Spleen (tissue), 13 donors: Measurements from ENCODE around the gene ACSL1. TPM values are rescaled to one million over a fixed set of nuclear protein-coding genes. Genes with fewer than 3 reads are reported as not detected.
A peak's percentile ranks its signal among the peaks of the same experiment; 100 is the strongest.

ENCODE experiments used
- DNase-seq: peaks from one replicate; pipeline ENCODE4 v3.0.0-alpha.2; 2020
- H3K27ac ChIP-seq, 8 donors: fragments of 200-600 bp; sonication (generic) in 7 of 8; 1 replicate in 4 of 8; 2 replicates in 4 of 8; pipeline versions ENCODE4 v1.5.0 to v1.8.0; 2016 to 2021; ENCODE audit warnings: inconsistent platforms in 4 of 8, mild to moderate bottlenecking in 4 of 8, moderate library complexity in 1 of 8
- H3K27me3 ChIP-seq, 7 donors: fragments of 200-600 bp; sonication (generic) in 6 of 7; replicated peaks in 1 of 7; 1 replicate in 4 of 7; 2 replicates in 3 of 7; pipeline versions ENCODE4 v1.5.0 to v1.8.0; 2016 to 2021; ENCODE audit warnings: inconsistent platforms in 3 of 7, mild to moderate bottlenecking in 1 of 7
- H3K36me3 ChIP-seq, 6 donors: fragments of 200-600 bp; sonication (generic) in 5 of 6; 1 replicate in 4 of 6; 2 replicates in 2 of 6; pipeline versions ENCODE4 v1.5.0 to v1.8.0; 2016 to 2021; ENCODE audit warnings: inconsistent platforms in 2 of 6
- H3K4me1 ChIP-seq, 6 donors: fragments of 200-600 bp; sonication (generic) in 5 of 6; 1 replicate in 3 of 6; 2 replicates in 3 of 6; pipeline versions ENCODE4 v1.5.0 to v1.8.0; 2016 to 2021; ENCODE audit warnings: inconsistent platforms in 3 of 6
- H3K4me3 ChIP-seq, 8 donors: fragments of 200-600 bp; sonication (generic) in 7 of 8; 1 replicate in 4 of 8; 2 replicates in 4 of 8; pipeline versions ENCODE4 v1.5.0 to v1.8.0; 2016 to 2021; ENCODE audit warnings: inconsistent platforms in 4 of 8, mild to moderate bottlenecking in 4 of 8, moderate library complexity in 2 of 8
- H3K9me3 ChIP-seq, 8 donors: fragments of 200-600 bp; sonication (generic) in 7 of 8; 1 replicate in 4 of 8; 2 replicates in 4 of 8; pipeline versions ENCODE4 v1.5.0 to v1.8.0; 2016 to 2021; ENCODE audit warnings: inconsistent platforms in 4 of 8
- POLR2A ChIP-seq, 3 donors: fragments of 450-650 bp; IDR thresholded peaks; one replicate each; pipeline ENCODE4 v1.5.1; 2017; ENCODE audit warnings: antibody characterized with exemption in 3 of 3, mild to moderate bottlenecking in 1 of 3
- POLR2AphosphoS5 ChIP-seq, 3 donors: sonication (generic); formaldehyde crosslinking; IDR thresholded peaks; one replicate each; pipeline ENCODE4 v1.5.1; 2017; ENCODE audit warnings: antibody characterized with exemption in 3 of 3
- WGBS, 5 donors: extraction: QIAGEN DNeasy Blood & Tissue Kit in 3 of 5; methylation state at CpG; one replicate each; pipeline versions ENCODE4 v1.1.5 to v1.1.7; 2013 to 2018; 5-methylcytosine and 5-hydroxymethylcytosine counted together
- intact Hi-C: fragments of 100-400 bp; cut with DNase I; formaldehyde crosslinking; loops from one replicate; pipeline ENCODE4 v1.15.0; 2023; ENCODE audit warnings: low total_unique reads
- long read RNA-seq, 2 donors: transcript quantifications; one replicate each; lab custom pipeline, GENCODE V29; 2026
- polyA plus RNA-seq, 3 donors: library from polyadenylated mRNA; stranded (reverse); fragments of 200-250 nt; gene quantifications; one replicate each; pipeline ENCODE4 v1.2.1, GENCODE V29; 2013
- total RNA-seq, 7 donors: library from RNA; depleted of rRNA in 3 of 7; stranded (reverse); fragments of >200 nt in 3 of 7; fragmentation: NEBNext Ultra II Directional in 4 of 7; extraction: Animal tissue kit (Norgen Biotek cat#: 25700) in 4 of 7; gene quantifications; one replicate each; pipeline versions ENCODE4 v1.1.0 to v1.2.1, GENCODE V29; 2016 to 2021
- TF ChIP-seq, protein P1 (sequence below), 11 experiments: fragments of 200-600 bp in 7 of 11; fragments of 450-650 bp in 4 of 11; sonication (generic) in 4 of 11; IDR thresholded peaks in 8 of 11; conservative IDR thresholded peaks in 3 of 11; 1 replicate in 7 of 11; 2 replicates in 4 of 11; pipeline versions ENCODE4 v1.4.0 to v1.8.0; 2016 to 2021; ENCODE audit warnings: antibody characterized with exemption in 11 of 11, inconsistent platforms in 4 of 11, mild to moderate bottlenecking in 1 of 11
- donor health status: healthy with polysubstance abuse.
- donor health status: DM: no; HTN: no; CAD: no; lungs with moderate emphysema.
- donor health status: DM: no; HTN: no; CAD: no.
- donor health status: Bipolar disorder and iron deficiency.
- donor health status: healthy.
- donor health status: DM: no; HTN: no; CAD: no.
- donor health status: DM: yes; HTN: yes; CAD: no.

Gene ACSL1, protein sequence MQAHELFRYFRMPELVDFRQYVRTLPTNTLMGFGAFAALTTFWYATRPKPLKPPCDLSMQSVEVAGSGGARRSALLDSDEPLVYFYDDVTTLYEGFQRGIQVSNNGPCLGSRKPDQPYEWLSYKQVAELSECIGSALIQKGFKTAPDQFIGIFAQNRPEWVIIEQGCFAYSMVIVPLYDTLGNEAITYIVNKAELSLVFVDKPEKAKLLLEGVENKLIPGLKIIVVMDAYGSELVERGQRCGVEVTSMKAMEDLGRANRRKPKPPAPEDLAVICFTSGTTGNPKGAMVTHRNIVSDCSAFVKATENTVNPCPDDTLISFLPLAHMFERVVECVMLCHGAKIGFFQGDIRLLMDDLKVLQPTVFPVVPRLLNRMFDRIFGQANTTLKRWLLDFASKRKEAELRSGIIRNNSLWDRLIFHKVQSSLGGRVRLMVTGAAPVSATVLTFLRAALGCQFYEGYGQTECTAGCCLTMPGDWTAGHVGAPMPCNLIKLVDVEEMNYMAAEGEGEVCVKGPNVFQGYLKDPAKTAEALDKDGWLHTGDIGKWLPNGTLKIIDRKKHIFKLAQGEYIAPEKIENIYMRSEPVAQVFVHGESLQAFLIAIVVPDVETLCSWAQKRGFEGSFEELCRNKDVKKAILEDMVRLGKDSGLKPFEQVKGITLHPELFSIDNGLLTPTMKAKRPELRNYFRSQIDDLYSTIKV
- total RNA-seq (100 to 1,000 TPM in 6 of 7 donors, 10 to 100 TPM in 1; 79.9 to 333 (median 142) TPM), polyA plus RNA-seq (10 to 100 TPM; 17.6 to 30.3 (median 22.3) TPM)
- long read RNA-seq, donor 1, partial matches to known transcripts, result 0 of 1 reads
- long read RNA-seq, donor 1, other reads (novel, unspliced or antisense), result 0 of 1 reads
- long read RNA-seq, donor 2, partial matches to known transcripts, result 0 of 1 reads
- long read RNA-seq, donor 2, other reads (novel, unspliced or antisense), result 0 of 1 reads

DNA sequence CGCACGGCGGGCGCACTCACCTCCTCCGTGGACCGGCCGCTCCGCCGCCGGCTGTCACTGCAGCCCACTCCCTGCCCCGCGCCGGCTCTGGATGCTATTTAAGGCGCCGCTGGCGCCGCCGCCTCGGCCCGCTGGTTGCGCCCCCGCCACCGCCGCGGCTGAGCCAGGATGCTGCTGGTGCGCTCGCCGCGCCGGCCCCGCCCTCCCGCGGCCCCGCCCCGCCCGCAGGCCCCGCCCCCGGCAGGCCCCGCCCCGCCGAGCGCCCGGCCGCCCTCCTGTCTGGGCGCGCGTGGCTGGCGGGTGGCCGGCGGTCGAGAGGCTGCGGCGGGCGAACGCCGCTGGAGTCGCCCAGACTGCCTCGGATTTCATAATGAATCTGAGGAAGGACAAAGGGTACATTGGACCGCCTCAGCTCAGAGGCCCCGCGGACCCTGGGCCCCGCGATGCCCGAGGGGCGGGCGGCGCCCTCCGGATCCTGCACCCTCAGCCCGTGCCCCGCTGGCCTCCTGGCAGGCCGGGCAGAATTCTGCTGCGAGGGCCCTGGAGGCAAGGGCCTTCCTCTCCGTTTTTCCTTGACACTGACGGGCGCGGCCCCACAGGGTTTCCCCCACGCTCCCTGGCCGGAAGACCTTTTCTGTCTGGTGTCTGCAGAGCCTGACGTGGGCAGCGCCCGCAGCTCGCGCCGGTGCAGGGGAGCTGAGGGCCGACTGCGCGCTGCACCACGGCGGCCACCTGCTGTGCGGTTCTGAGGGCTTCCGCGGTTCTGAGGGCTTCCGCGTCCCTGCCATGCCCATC, at the start of gene ACSL1:
Gene ACSL1 (minus strand): TSS at position 73 of the 795 bp plus-strand sequence. CDS start 22,454 bp downstream, outside the sequence.
- Histone ChIP-seq H3K36me3 (no peaks in the 10 kb centered on the region), H3K27me3 (no peaks in the 10 kb centered on the region), H3K9me3 (no peaks in the 10 kb centered on the region), H3K4me1 (peaks cover 12 to 49% (median 33%) of the 10 kb centered on the region in 6 donors), H3K4me3 (peak within 1 kb of the TSS; percentile 62 to 93 (median 73)), H3K27ac (peak within 1 kb of the TSS; percentile 68 to 96 (median 90))
- 0 to 1% (median 1%) methylated on average over 21 to 94 of the region's 94 CpGs for WGBS, 5 donors
- TF ChIP-seq POLR2AphosphoS5 (IDR thresholded peaks at IDR 0.05) (peak; percentile 79 to 88 (median 83)), POLR2A (IDR thresholded peaks at IDR 0.05) (peak in 2 of 3 donors; percentile 42 to 53)
- TF ChIP-seq, protein P1, sequence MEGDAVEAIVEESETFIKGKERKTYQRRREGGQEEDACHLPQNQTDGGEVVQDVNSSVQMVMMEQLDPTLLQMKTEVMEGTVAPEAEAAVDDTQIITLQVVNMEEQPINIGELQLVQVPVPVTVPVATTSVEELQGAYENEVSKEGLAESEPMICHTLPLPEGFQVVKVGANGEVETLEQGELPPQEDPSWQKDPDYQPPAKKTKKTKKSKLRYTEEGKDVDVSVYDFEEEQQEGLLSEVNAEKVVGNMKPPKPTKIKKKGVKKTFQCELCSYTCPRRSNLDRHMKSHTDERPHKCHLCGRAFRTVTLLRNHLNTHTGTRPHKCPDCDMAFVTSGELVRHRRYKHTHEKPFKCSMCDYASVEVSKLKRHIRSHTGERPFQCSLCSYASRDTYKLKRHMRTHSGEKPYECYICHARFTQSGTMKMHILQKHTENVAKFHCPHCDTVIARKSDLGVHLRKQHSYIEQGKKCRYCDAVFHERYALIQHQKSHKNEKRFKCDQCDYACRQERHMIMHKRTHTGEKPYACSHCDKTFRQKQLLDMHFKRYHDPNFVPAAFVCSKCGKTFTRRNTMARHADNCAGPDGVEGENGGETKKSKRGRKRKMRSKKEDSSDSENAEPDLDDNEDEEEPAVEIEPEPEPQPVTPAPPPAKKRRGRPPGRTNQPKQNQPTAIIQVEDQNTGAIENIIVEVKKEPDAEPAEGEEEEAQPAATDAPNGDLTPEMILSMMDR (IDR thresholded peaks at IDR 0.05 in 8 of 11, conservative IDR thresholded peaks at IDR 0.05 in 3 of 11), result peak in 1 of 11 experiments; percentile 18
- DNase-seq, result peak; percentile 97
- intact Hi-C loops, result no loop called here

DNA sequence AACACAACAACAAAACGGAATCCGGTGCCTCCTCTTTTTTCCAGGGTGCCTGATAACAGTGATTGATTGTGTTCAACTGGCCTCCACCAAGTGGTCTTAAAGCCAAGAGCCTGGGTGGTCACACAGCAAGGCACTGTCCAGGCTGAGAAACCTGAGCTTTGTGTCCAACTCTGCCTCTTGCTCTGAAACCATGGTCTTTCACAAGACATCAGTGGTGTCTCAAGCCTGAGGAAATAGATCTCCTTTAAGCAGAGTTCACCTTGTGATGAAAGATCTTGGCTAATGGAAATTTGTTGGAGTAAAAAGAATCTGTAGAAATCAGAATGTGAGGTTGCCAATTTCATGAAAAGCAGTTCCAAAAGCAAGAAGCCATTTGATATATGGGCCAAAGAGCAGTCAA, 47.3 kb upstream of the ACSL1 start:
- H3K4me3 ChIP-seq, result no peak overlapping the region

DNA sequence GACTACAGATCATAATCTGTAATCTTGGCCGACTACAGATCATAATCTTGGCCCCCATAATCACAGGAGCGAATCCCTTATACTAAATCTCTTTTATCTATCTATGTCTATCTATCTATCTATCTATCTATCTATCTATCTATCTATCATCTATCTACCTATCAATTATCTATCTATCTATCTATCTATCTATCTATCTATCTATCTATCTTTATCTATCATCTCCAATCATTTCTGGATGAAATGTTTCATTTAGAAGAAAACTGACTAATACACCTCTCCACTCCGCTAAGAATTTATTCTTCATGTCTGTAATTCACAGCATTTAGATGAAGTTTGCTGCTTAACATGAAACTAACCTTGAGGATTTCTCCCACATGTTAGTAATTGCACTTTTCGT, 45.0 kb upstream of the ACSL1 start:
- no peak overlapping the region for H3K27ac ChIP-seq
- intact Hi-C loops, result no loop called here
- H3K27me3 ChIP-seq, result peaks cover 0 to 4% (median 0%) of the 10 kb centered on the region in 7 donors
- TF ChIP-seq, protein P1 (IDR thresholded peaks at IDR 0.05 in 8 of 11, conservative IDR thresholded peaks at IDR 0.05 in 3 of 11), result no peak
- no peak for TF ChIP-seq POLR2A (IDR thresholded peaks at IDR 0.05)
- TF ChIP-seq POLR2AphosphoS5 (IDR thresholded peaks at IDR 0.05), result no peak
- 49 to 82% (median 73%) methylated on average over 4 of the region's 4 CpGs for WGBS, 5 donors
- H3K4me3 ChIP-seq, result no peak overlapping the region
- no peak for DNase-seq
- H3K36me3 ChIP-seq, result no peaks in the 10 kb centered on the region
- H3K4me1 ChIP-seq, result peaks cover 0 to 17% (median 0%) of the 10 kb centered on the region in 6 donors
- no peaks in the 10 kb centered on the region for H3K9me3 ChIP-seq

More for the DNA sequence above, 47.3 kb upstream of the ACSL1 start:
- intact Hi-C loops, result no loop called here
- no peak for TF ChIP-seq POLR2A (IDR thresholded peaks at IDR 0.05)
- TF ChIP-seq POLR2AphosphoS5 (IDR thresholded peaks at IDR 0.05), result no peak
- TF ChIP-seq, protein P1 (IDR thresholded peaks at IDR 0.05 in 8 of 11, conservative IDR thresholded peaks at IDR 0.05 in 3 of 11), result no peak
- whole genome bisulfite sequencing, 5 donors, result 81 to 94% (median 82%) methylated on average over 2 of the region's 2 CpGs
- H3K27me3 ChIP-seq, result peaks cover 0 to 4% (median 0%) of the 10 kb centered on the region in 7 donors
- no peaks in the 10 kb centered on the region for H3K4me1 ChIP-seq
- no peaks in the 10 kb centered on the region for H3K9me3 ChIP-seq
- DNase-seq, result no peak
- no peaks in the 10 kb centered on the region for H3K36me3 ChIP-seq
- H3K27ac ChIP-seq, result peak overlapping the region in 2 of 8 donors; percentile 29 to 32
